HG03520 (cell line): ENCODE data around the gene IKZF3.
"Not testable (repeated sequence)": the region's sequence is repeated elsewhere in the genome, so short reads cannot be mapped to it uniquely, and the experiment has no call there.

Experiments used
- ATAC-seq: cut with Tn5 transposase; IDR thresholded peaks from one replicate; pipeline ENCODE4 v1.9.1; 2021; ENCODE audit warnings: mild to moderate bottlenecking, moderate library complexity; ENCODE audit not compliant: unreplicated experiment

Gene IKZF3

DNA sequence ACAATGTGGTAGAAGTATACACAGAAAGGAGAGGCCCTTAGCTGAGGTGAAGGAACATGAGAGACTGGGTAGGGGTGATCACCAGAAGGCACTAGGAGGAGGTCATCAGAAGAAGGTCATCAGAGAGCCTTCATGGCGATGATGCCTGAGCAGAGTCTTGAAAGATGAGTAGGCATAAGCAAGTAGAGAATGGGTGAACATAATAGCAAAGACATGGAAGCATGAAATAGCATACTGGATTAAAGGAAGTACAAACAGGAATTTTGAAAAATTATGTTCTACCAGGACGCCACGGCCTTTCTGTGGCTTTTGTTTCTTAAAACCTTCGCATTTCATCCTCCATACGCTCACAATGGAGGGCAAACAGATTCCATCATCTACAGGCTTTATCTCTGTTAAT, 2.9 kb downstream of the IKZF3 start:
- ATAC-seq = no peak

DNA sequence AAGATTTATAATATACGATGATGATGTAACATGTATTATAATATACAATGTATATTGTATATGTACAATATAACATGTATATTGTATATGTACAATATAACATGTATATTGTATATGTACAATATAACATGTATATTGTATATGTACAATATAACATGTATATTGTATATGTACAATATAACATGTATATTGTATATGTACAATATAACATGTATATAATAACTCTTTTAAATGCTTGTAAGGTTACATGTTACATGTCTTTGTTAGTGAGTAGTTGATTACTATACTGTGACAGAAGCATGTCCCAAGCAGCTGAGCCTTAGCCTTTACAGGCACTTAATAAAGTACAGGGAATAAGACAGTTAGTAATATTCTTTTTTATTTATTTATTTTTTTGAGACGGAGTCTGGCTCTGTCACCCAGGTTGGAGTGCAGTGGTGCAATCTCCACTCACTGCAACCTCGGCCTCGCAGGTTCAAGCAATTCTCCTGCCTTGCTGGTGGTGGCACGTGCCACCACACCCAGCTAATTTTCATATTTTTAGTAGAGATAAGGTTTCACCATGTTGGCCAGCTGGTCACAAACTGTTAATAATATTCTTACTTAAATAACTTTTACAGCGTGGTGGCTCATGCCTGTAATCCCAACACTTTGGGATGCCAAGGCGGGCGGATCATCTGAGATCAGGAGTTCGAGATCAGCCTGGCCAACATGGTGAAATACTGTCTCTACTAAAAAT, 8.0 kb downstream of the IKZF3 start:
- ATAC-seq = not testable (repeated sequence)

GRCh38 chr17:39854909-39855308, 9.2 kb downstream of the IKZF3 start:
- ATAC-seq = no peak

GRCh38 chr17:39852239-39852638, 11.9 kb downstream of the IKZF3 start:
- no peak for ATAC-seq

DNA sequence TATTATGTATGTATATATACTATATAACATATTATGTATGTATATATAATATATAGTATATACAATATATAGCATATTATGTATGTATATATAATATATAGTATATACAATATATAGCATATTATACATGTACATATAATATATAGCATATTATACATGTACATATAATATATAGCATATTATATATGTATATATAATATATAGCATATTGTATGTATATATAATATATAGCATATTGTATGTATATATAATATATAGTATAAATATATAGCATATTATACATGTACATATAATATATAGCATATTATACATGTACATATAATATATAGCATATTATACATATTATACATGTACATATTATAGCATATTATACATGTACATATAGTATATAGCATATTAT, 13.9 kb downstream of the IKZF3 start:
- not testable (repeated sequence) for ATAC-seq

- ATAC-seq = no peak
Observed at GRCh38 chr17:39848600-39848999, 15.5 kb downstream of the IKZF3 start.

DNA sequence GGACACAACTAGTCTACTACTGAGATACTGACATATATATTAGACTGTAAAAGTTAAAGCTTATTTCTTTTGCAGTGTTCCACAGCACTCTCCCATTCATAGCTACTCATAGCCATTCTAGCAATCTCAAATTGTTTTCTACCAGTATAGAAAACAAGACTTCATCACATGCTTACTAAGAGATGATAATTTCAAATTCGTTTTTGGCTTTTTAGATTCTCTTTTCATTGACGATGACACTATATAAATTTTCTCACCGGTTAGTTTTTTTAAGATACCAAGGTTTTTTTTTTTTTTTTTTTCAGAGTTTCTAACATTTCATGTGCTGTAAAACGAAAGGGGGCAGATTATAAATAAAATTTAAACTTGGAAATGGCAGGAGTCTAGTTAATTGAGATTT, 17.9 kb downstream of the IKZF3 start:
- no peak for ATAC-seq

GRCh38 chr17:39845052-39845846, 18.9 kb downstream of the IKZF3 start:
- ATAC-seq = no peak

GRCh38 chr17:39841134-39841683, 22.9 kb downstream of the IKZF3 start:
- ATAC-seq = no peak

- ATAC-seq = no peak
Observed at GRCh38 chr17:39838784-39839183, 25.3 kb downstream of the IKZF3 start.

DNA sequence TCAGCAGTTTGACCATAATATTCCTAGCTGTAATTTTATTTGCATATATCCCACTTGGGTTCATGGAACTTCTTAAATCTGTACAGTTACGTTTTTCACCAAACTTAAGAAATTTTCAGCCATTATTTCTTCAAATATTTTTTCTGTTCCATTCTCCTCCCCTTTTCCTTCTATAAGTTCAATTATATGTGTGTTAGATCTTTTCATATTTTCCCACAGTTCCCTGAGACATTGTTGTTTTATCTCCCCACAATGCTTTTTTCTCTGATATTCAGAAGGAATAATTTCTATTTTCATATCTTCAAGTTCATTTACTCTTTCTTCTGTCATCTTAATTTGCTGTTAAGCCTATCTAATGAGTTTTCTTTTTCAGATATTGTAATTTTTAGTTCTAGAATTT, 26.1 kb downstream of the IKZF3 start:
- ATAC-seq = no peak

- ATAC-seq = no peak
Observed at GRCh38 chr17:39836117-39836516, 28.0 kb downstream of the IKZF3 start.

DNA sequence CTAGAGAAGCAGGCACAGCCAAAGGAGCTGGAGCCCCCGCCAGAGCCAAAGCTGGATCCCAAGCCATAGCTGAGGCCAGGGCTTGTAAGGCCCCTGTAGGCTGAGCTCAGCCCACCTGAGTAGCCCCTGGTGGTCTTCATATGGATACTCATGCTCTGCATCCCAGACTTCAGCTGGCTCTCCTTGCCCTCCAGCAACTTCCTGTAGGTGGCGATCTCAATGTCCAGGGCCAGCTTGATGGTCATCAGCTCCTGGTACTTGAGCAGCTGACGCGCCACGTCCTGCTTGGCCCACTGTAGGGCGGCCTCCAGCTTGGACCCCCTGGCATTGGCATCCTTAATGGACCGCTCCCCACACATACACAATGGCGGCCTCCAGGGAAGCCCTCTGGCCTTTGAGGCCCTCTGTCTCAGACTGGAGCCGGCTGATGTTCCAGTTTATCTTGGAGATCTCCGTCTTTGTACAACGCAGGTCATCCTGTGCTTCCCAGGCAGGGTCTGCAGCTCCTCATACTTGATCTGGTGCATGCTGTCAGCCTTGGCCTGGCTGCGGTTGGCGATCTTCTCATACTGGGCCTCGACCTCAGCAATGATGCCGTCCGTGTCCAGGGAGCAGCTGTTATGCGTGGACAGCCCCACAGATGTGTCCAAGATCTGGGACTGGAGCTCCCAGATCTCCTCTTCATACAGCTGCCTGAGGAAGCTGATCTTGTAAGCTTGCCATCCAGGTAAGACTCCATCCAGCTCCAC, 28.9 kb downstream of the IKZF3 start:
- no peak for ATAC-seq

- no peak for ATAC-seq
Observed at GRCh38 chr17:39834017-39834416, 30.1 kb downstream of the IKZF3 start.

- ATAC-seq = no peak
Observed at GRCh38 chr17:39831588-39831987, 32.5 kb downstream of the IKZF3 start.

DNA sequence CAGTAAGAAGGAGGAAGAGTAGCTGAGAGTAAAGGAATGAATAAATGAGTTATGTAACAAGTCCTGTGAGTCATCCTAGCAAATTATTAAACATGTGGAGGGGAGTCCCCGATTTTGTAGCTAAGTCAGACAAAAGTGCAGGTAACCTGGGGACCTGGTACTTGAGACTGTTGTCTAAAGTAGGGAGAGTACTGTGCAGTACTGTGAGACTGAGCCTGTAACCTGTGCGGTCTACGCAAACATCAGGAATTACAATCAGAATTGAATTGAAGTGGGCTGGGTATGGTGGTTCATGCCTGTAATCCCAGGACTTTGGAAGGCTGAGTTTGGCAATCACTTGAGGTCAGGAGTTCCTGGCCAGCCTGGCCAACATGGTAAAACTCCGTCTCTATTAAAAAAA, 35.7 kb downstream of the IKZF3 start:
- ATAC-seq = no peak

DNA sequence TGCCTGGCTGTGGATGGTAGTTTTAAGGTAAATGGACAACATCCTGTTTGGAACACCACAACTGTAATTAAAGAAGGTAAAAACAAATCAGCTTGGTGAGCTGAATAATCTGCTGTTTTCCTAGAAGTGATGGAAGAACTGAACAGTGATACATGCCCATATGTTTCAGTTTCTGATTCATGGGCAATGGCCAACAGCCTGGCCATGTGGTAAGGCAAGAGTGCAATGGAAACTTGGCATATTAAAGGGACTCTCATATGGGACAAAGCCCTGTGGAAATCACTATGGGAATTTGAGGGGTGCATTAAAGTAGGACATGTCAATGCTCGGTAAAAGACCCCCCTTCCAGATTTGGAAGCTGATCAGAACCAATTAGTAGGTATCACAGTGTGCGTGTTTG, 37.8 kb downstream of the IKZF3 start:
- ATAC-seq = no peak

- no peak for ATAC-seq
Observed at GRCh38 chr17:39823407-39824054, 40.6 kb downstream of the IKZF3 start.

- ATAC-seq = no peak
Observed at GRCh38 chr17:39822051-39822451, 42.1 kb downstream of the IKZF3 start.

DNA sequence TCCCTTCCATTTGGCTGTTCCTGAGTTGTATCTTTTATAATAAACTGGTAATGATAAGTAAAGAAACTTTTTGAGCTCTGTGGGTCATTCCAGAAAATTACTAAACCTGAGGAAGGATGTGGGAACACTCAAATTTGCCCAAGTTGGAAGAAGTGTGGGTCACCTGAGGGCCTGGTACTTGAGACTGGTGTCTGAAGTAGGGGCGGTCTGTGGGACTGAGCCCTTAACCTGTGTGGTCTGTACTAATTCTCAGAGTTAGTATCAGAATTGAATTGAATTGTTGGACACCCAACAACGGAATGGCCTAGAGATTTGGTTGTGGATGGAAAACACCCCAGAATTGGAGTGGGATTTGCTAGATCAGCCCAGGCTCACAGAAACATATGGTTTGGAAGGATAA, 43.1 kb downstream of the IKZF3 start:
- no peak for ATAC-seq

DNA sequence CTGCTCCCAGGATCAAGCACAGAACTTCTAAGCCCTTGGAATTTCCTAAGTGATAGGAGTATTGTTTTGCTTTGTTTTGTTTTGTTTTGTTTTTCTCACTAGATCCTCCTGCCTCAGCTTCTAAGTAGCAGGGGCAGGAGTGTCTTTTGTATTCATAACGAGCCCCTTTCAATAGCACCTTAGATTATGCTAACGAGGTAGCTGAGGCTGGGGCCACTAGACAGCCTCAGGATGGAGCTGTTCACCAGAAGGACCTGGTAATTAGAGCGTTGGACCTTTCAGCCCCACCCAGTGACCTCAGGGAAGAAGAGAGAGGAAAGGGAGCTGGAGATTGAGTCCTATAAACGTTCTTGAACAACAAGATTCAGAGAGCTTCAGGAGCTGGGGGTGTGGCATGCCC, 43.6 kb downstream of the IKZF3 start:
- ATAC-seq = no peak
